CD4-positive, alpha-beta T cell (primary cell): ENCODE data around the gene TACSTD2. TPM values are rescaled to one million over a fixed set of nuclear protein-coding genes. Genes with fewer than 3 reads are reported as not detected.

Source experiments
- ATAC-seq: fragments of 200-7000 bp; cut with Tn5 transposase; one replicate; pipeline ENCODE4 v1.10.0; 2022; ENCODE audit warnings: mild to moderate bottlenecking; ENCODE audit not compliant: poor library complexity
- CTCF ChIA-PET: fragments of 350-600 bp; sonication (Branson Sonifier 250); formaldehyde crosslinking; loops from one replicate; lab custom pipeline; 2021; ENCODE audit warnings: antibody characterized with exemption, inconsistent platforms; lab: Charles Lee
- POLR2A ChIA-PET: fragments of 350-600 bp; sonication (Branson Sonifier 250); formaldehyde crosslinking; loops from one replicate; lab custom pipeline; 2021; ENCODE audit warnings: antibody characterized with exemption, inconsistent platforms; lab: Charles Lee
- DNase-seq, 14 experiments: peaks; one replicate each; pipeline ENCODE4 v3.0.0-alpha.2; 2013 to 2020; ENCODE audit warnings: mixed read lengths in 2 of 14
- H3K27ac ChIP-seq, 2 donors: one replicate each; pipeline versions ENCODE4 v1.5.1 to v1.7.0; 2013; ENCODE audit warnings: low read length in 2 of 2, low read depth in 1 of 2, mild to moderate bottlenecking in 1 of 2
- H3K27me3 ChIP-seq, 2 experiments: 1 replicate in 1 of 2; 2 replicates in 1 of 2; pipeline versions ENCODE4 v1.6.1 to v1.7.0; 2013; ENCODE audit warnings: low read length in 2 of 2, control low read depth in 1 of 2, mild to moderate bottlenecking in 1 of 2, moderate library complexity in 1 of 2; ENCODE audit not compliant: insufficient read depth in 2 of 2, control insufficient read depth in 1 of 2
- H3K36me3 ChIP-seq: one replicate; pipeline ENCODE4 v1.6.1; 2013; ENCODE audit warnings: low read length, control low read depth; ENCODE audit not compliant: insufficient read depth
- H3K4me1 ChIP-seq: one replicate; pipeline ENCODE4 v1.6.1; 2013; ENCODE audit warnings: low read length, control low read depth; ENCODE audit not compliant: insufficient read depth
- H3K4me3 ChIP-seq: one replicate; pipeline ENCODE4 v1.5.1; 2013; ENCODE audit warnings: mild to moderate bottlenecking, low read length, moderate library complexity
- H3K9me3 ChIP-seq, 2 experiments: 1 replicate in 1 of 2; 2 replicates in 1 of 2; pipeline versions ENCODE4 v1.6.1 to v1.7.0; 2013; ENCODE audit warnings: low read length in 2 of 2, mild to moderate bottlenecking in 2 of 2, control low read depth in 1 of 2, moderate library complexity in 1 of 2; ENCODE audit not compliant: control insufficient read depth in 1 of 2, insufficient read depth in 1 of 2
- H3K27ac Mint-ChIP-seq: one replicate; pipeline ENCODE4 v1.8.0; 2020; ENCODE audit warnings: mixed read lengths
- H3K27me3 Mint-ChIP-seq: one replicate; pipeline ENCODE4 v1.8.0; 2021; ENCODE audit warnings: mixed read lengths
- H3K36me3 Mint-ChIP-seq: one replicate; pipeline ENCODE4 v1.8.0; 2021; ENCODE audit warnings: low read depth, mixed read lengths
- H3K4me1 Mint-ChIP-seq: one replicate; pipeline ENCODE4 v1.8.0; 2021; ENCODE audit warnings: low read depth, mixed read lengths
- H3K4me3 Mint-ChIP-seq: one replicate; pipeline ENCODE4 v1.8.0; 2020; ENCODE audit warnings: mild to moderate bottlenecking, mixed read lengths
- H3K9me3 Mint-ChIP-seq: one replicate; pipeline ENCODE4 v1.8.0; 2020; ENCODE audit warnings: mixed read lengths
- intact Hi-C, 2 experiments: fragments of 100-400 bp; cut with DNase I in 1 of 2; cut with micrococcal nuclease in 1 of 2; formaldehyde crosslinking; loops; one replicate each; pipeline versions ENCODE4 v1.15.1 to v1.9.0; 2023 to 2025; cut with DNase I, micrococcal nuclease
- total RNA-seq, 174 experiments: library from RNA in 2 of 174; stranded (reverse) in 2 of 174; gene quantifications; one replicate each; pipeline ENCODE4 v1.2.3 and lab custom pipeline; 2021 to 2026
- TF ChIP-seq, protein P1 (sequence below): fragments of 200-600 bp; IDR thresholded peaks from one replicate; pipeline ENCODE4 v1.8.0; 2022; ENCODE audit warnings: antibody characterized with exemption, mild to moderate bottlenecking

TACSTD2 gene
- total RNA-seq, 2 experiments from 2014 or later = 0.36 TPM

- peaks cover 23% of the 10 kb centered on the region for H3K4me1 Mint-ChIP-seq
- no peaks in the 10 kb centered on the region for H3K9me3 Mint-ChIP-seq
- ATAC-seq = no peak
- TF ChIP-seq, protein P1, sequence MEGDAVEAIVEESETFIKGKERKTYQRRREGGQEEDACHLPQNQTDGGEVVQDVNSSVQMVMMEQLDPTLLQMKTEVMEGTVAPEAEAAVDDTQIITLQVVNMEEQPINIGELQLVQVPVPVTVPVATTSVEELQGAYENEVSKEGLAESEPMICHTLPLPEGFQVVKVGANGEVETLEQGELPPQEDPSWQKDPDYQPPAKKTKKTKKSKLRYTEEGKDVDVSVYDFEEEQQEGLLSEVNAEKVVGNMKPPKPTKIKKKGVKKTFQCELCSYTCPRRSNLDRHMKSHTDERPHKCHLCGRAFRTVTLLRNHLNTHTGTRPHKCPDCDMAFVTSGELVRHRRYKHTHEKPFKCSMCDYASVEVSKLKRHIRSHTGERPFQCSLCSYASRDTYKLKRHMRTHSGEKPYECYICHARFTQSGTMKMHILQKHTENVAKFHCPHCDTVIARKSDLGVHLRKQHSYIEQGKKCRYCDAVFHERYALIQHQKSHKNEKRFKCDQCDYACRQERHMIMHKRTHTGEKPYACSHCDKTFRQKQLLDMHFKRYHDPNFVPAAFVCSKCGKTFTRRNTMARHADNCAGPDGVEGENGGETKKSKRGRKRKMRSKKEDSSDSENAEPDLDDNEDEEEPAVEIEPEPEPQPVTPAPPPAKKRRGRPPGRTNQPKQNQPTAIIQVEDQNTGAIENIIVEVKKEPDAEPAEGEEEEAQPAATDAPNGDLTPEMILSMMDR = no peak
- peaks cover 84% of the 10 kb centered on the region for H3K27me3 Mint-ChIP-seq
- no peaks in the 10 kb centered on the region for H3K36me3 Mint-ChIP-seq
- Histone ChIP-seq H3K27me3 (peaks cover 23% of the 10 kb centered on the region in 2 experiments), H3K4me3 (no peak overlapping the region), H3K36me3 (no peaks in the 10 kb centered on the region), H3K9me3 (peaks cover 0 to 5% of the 10 kb centered on the region in 2 experiments), H3K4me1 (peaks cover 12% of the 10 kb centered on the region), H3K27ac (no peak overlapping the region)
- ChIA-PET CTCF (no interaction called here), POLR2A (no interaction called here)
- H3K4me3 Mint-ChIP-seq = no peak overlapping the region
- intact Hi-C loops = no loop called here
- no peak overlapping the region for H3K27ac Mint-ChIP-seq
- no peak for DNase-seq
These were observed 5.4 kb downstream of the TACSTD2 start for GRCh38 chr1:58571616-58572015.

- no peak overlapping the region for H3K4me3 ChIP-seq
- H3K36me3 Mint-ChIP-seq = no peaks in the 10 kb centered on the region
- no peak overlapping the region for H3K27ac ChIP-seq
- POLR2A ChIA-PET = no interaction called here
- H3K9me3 ChIP-seq = no peaks in the 10 kb centered on the region
- no peaks in the 10 kb centered on the region for H3K9me3 Mint-ChIP-seq
- CTCF ChIA-PET = no interaction called here
- peaks cover 15 to 18% of the 10 kb centered on the region in 2 experiments for H3K27me3 ChIP-seq
- peaks cover 80% of the 10 kb centered on the region for H3K27me3 Mint-ChIP-seq
- peaks cover 15% of the 10 kb centered on the region for H3K4me1 Mint-ChIP-seq
- TF ChIP-seq, protein P1 = no peak
- intact Hi-C loops = no loop called here
- H3K4me3 Mint-ChIP-seq = no peak overlapping the region
- peaks cover 5% of the 10 kb centered on the region for H3K4me1 ChIP-seq
- ATAC-seq (no peak), DNase-seq (no peak)
- H3K36me3 ChIP-seq = no peaks in the 10 kb centered on the region
- H3K27ac Mint-ChIP-seq = no peak overlapping the region
These were observed 6.2 kb downstream of the TACSTD2 start for GRCh38 chr1:58570817-58571216.

GRCh38 chr1:58570094-58570493, 7.0 kb downstream of the TACSTD2 start:
- peaks cover 13% of the 10 kb centered on the region for H3K4me1 Mint-ChIP-seq
- POLR2A ChIA-PET = no interaction called here

More at GRCh38 chr1:58570094-58570493, 7.0 kb downstream of the TACSTD2 start:
- TF ChIP-seq, protein P1 = no peak
- Mint-ChIP-seq H3K4me3 (no peak overlapping the region), H3K27ac (no peak overlapping the region), H3K9me3 (no peaks in the 10 kb centered on the region), H3K27me3 (peaks cover 73% of the 10 kb centered on the region), H3K36me3 (no peaks in the 10 kb centered on the region)
- no peak overlapping the region for H3K4me3 ChIP-seq
- peaks cover 8 to 12% of the 10 kb centered on the region in 2 experiments for H3K27me3 ChIP-seq
- H3K4me1 ChIP-seq = peaks cover 5% of the 10 kb centered on the region
- intact Hi-C loops = no loop called here
- no peaks in the 10 kb centered on the region for H3K36me3 ChIP-seq
- no peak overlapping the region for H3K27ac ChIP-seq
- ATAC-seq = no peak
- DNase-seq = no peak
- CTCF ChIA-PET = no interaction called here
- no peaks in the 10 kb centered on the region for H3K9me3 ChIP-seq
